Peyer's patch (tissue), 4 donors: ENCODE data around the gene ZNF521.

ENCODE experiments used
- POLR2A ChIP-seq, 2 donors: fragments of 450-650 bp; IDR thresholded peaks; one replicate each; pipeline ENCODE4 v1.5.1; 2017; ENCODE audit warnings: antibody characterized with exemption in 2 of 2, mild to moderate bottlenecking in 2 of 2, moderate library complexity in 2 of 2
- TF ChIP-seq, protein P1 (sequence below), 6 experiments: fragments of 450-650 bp in 4 of 6; fragments of 200-600 bp in 2 of 6; sonication (generic) in 1 of 6; IDR thresholded peaks; one replicate each; pipeline ENCODE4 v1.5.1; 2017 to 2019; ENCODE audit warnings: antibody characterized with exemption in 6 of 6, mild to moderate bottlenecking in 3 of 6, moderate library complexity in 1 of 6

DNA sequence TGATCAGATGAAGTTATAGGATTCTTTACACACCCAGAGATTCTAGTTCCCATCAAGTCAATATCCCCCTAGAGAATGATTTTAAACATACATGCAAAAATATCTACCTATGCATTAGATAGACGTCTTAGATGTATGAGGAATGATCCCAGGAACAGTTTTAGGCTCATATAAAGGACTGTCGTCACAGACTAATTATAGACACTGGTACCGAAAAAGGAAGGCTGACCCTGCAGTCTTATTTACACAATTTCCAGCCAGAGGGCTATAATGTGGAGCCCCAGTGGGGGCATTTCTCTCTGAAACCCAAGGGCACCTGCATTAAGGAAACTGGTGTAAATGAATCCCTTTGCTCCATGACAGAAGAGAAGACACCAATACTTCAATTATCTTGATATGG lies 170.4 kb downstream of the ZNF521 start:
- no peak for TF ChIP-seq POLR2A (IDR thresholded peaks at IDR 0.05)
- TF ChIP-seq, protein P1, sequence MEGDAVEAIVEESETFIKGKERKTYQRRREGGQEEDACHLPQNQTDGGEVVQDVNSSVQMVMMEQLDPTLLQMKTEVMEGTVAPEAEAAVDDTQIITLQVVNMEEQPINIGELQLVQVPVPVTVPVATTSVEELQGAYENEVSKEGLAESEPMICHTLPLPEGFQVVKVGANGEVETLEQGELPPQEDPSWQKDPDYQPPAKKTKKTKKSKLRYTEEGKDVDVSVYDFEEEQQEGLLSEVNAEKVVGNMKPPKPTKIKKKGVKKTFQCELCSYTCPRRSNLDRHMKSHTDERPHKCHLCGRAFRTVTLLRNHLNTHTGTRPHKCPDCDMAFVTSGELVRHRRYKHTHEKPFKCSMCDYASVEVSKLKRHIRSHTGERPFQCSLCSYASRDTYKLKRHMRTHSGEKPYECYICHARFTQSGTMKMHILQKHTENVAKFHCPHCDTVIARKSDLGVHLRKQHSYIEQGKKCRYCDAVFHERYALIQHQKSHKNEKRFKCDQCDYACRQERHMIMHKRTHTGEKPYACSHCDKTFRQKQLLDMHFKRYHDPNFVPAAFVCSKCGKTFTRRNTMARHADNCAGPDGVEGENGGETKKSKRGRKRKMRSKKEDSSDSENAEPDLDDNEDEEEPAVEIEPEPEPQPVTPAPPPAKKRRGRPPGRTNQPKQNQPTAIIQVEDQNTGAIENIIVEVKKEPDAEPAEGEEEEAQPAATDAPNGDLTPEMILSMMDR (IDR thresholded peaks at IDR 0.05): no peak
